Stimulated activated CD4-positive, alpha-beta T cell treated with anti-CD3 and anti-CD28 coated beads, Interleukin-2, amount 100 ng/mL, for 4 hours (primary cell): Measurements from ENCODE around the gene TRIO.

Experiments used
- DNase-seq: peaks from one replicate; pipeline ENCODE4 v3.0.0-alpha.2; 2020; ENCODE audit warnings: low read depth

TRIO gene

GRCh38 chr5:14460844-14461398 lies 317.8 kb downstream of the TRIO start:
- no peak for DNase-seq

GRCh38 chr5:14462681-14463080 lies 319.5 kb downstream of the TRIO start:
- no peak for DNase-seq

GRCh38 chr5:14463629-14464028 lies 320.5 kb downstream of the TRIO start:
- DNase-seq, result no peak

- no peak for DNase-seq
Measured at GRCh38 chr5:14464096-14464495, 321.0 kb downstream of the TRIO start.

- no peak for DNase-seq
Measured at GRCh38 chr5:14464671-14465070, 321.5 kb downstream of the TRIO start.

- no peak for DNase-seq
Measured at GRCh38 chr5:14465116-14465515, 322.0 kb downstream of the TRIO start.

GRCh38 chr5:14465776-14466175 lies 322.6 kb downstream of the TRIO start:
- no peak for DNase-seq

- DNase-seq, result no peak
Measured at GRCh38 chr5:14467251-14467650, 324.1 kb downstream of the TRIO start.

- no peak for DNase-seq
Measured at GRCh38 chr5:14467886-14468285, 324.7 kb downstream of the TRIO start.

GRCh38 chr5:14469551-14470377 lies 326.6 kb downstream of the TRIO start:
- no peak for DNase-seq

GRCh38 chr5:14471507-14471906 lies 328.4 kb downstream of the TRIO start:
- no peak for DNase-seq

GRCh38 chr5:14472986-14473567 lies 329.9 kb downstream of the TRIO start:
- no peak for DNase-seq

GRCh38 chr5:14475045-14475444 lies 331.9 kb downstream of the TRIO start:
- no peak for DNase-seq

- DNase-seq, result no peak
Measured at GRCh38 chr5:14476786-14477435, 333.8 kb downstream of the TRIO start.

GRCh38 chr5:14479143-14479696 lies 336.1 kb downstream of the TRIO start:
- DNase-seq, result no peak

- no peak for DNase-seq
Measured at GRCh38 chr5:14481349-14481748, 338.2 kb downstream of the TRIO start.

- no peak for DNase-seq
Measured at GRCh38 chr5:14482085-14482484, 338.9 kb downstream of the TRIO start.

- no peak for DNase-seq
Measured at GRCh38 chr5:14483504-14484157, 340.5 kb downstream of the TRIO start.

- DNase-seq, result no peak
Measured at GRCh38 chr5:14486486-14486885, 343.3 kb downstream of the TRIO start.

GRCh38 chr5:14486996-14487896 lies 344.1 kb downstream of the TRIO start:
- DNase-seq, result no peak
